Measurements from ENCODE around the gene PPP1R3F. TPM values are rescaled to one million over a fixed set of nuclear protein-coding genes. Genes with fewer than 3 reads are reported as not detected.

PPP1R3F gene
- total and polyA plus RNA-seq, 9 of the 15 experiments (the other 6 are each of a cell fraction or from before 2014, with no cell fraction given): 0.03 to 0.91 (median 0.43) TPM; not detected in 1

- TF ChIP-seq, protein P1, sequence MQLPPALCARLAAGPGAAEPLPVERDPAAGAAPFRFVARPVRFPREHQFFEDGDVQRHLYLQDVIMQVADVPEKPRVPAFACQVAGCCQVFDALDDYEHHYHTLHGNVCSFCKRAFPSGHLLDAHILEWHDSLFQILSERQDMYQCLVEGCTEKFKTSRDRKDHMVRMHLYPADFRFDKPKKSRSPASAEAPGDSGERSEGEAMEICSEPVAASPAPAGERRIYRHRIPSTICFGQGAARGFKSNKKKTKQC (CRISPR knock-in tag; IDR thresholded peaks at IDR 0.05): no peak
- TF ChIP-seq ZFX (CRISPR knock-in tag; IDR thresholded peaks at IDR 0.05): peak; percentile 59
- no peak for TF ChIP-seq BCLAF1 (IDR thresholded peaks at IDR 0.05; ENCODE audit: borderline replicate concordance in 1 of 2, control insufficient read depth in 1 of 2, low read depth in 2 of 2, low read length in 1 of 2)
- TF ChIP-seq HMG20B (CRISPR knock-in tag; IDR thresholded peaks at IDR 0.05): no peak
- no peak for TF ChIP-seq POLR3G (IDR thresholded peaks at IDR 0.05; ENCODE audit: extremely low read depth, insufficient read length, insufficient replicate concordance)
- no peak for TF ChIP-seq CREB1 (IDR thresholded peaks at IDR 0.05)
- peak; percentile 24; the same call in 1 of the 2 replicates for TF ChIP-seq CREB1 (CRISPR knock-in tag; IDR thresholded peaks at IDR 0.05)
- no peak for TF ChIP-seq HDAC3 (IDR thresholded peaks at IDR 0.05; ENCODE audit: borderline replicate concordance, partially characterized antibody)
- TF ChIP-seq ETV6 (IDR thresholded peaks at IDR 0.05; ENCODE audit: borderline replicate concordance in 1 of 2, low read depth in 2 of 2, low read length in 1 of 2): no peak
- TF ChIP-seq ETV6 (CRISPR knock-in tag; IDR thresholded peaks at IDR 0.05; ENCODE audit: borderline replicate concordance): no peak
- no peak for TF ChIP-seq HMGXB4 (CRISPR knock-in tag; IDR thresholded peaks at IDR 0.05)
- TF ChIP-seq ZNF224 (CRISPR knock-in tag; IDR thresholded peaks at IDR 0.05): no peak
- TF ChIP-seq ARID1B (IDR thresholded peaks at IDR 0.05): 0 out of 2 replicates have a peak, but pooled peaks have one; percentile 6
- TF ChIP-seq MAX (CRISPR knock-in tag; IDR thresholded peaks at IDR 0.05): no peak
- TF ChIP-seq ARID3A (IDR thresholded peaks at IDR 0.05; ENCODE audit: borderline replicate concordance, low read depth, low read length): no peak
- no peak for TF ChIP-seq ETV5 (CRISPR knock-in tag; IDR thresholded peaks at IDR 0.05; ENCODE audit: low read depth)
- TF ChIP-seq CAMTA2 (CRISPR knock-in tag; conservative IDR thresholded peaks at IDR 0.05): no peak
- no peak for TF ChIP-seq USF2 (CRISPR knock-in tag; IDR thresholded peaks at IDR 0.05)
- no peak for TF ChIP-seq CBFB (CRISPR knock-in tag; IDR thresholded peaks at IDR 0.05)
These were observed 38.9 kb upstream of the PPP1R3F start (continued) for GRCh38 chrX:49230500-49231232.

Data from K562 (cell line).